ENCODE measurements around the gene DENND4C.
"Not testable (repeated sequence)": the region's sequence is repeated elsewhere in the genome, so short reads cannot be mapped to it uniquely, and the experiment has no call there.

DENND4C gene

GRCh38 chr9:19410594-19410993, 180.1 kb downstream of the DENND4C start:
- no peak overlapping the region for H3K4me3 ChIP-seq (ENCODE audit: low read depth in 1 of 2, low read length in 1 of 2)
- TF ChIP-seq, protein P1, sequence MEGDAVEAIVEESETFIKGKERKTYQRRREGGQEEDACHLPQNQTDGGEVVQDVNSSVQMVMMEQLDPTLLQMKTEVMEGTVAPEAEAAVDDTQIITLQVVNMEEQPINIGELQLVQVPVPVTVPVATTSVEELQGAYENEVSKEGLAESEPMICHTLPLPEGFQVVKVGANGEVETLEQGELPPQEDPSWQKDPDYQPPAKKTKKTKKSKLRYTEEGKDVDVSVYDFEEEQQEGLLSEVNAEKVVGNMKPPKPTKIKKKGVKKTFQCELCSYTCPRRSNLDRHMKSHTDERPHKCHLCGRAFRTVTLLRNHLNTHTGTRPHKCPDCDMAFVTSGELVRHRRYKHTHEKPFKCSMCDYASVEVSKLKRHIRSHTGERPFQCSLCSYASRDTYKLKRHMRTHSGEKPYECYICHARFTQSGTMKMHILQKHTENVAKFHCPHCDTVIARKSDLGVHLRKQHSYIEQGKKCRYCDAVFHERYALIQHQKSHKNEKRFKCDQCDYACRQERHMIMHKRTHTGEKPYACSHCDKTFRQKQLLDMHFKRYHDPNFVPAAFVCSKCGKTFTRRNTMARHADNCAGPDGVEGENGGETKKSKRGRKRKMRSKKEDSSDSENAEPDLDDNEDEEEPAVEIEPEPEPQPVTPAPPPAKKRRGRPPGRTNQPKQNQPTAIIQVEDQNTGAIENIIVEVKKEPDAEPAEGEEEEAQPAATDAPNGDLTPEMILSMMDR (IDR thresholded peaks at IDR 0.05) = no peak

DNA sequence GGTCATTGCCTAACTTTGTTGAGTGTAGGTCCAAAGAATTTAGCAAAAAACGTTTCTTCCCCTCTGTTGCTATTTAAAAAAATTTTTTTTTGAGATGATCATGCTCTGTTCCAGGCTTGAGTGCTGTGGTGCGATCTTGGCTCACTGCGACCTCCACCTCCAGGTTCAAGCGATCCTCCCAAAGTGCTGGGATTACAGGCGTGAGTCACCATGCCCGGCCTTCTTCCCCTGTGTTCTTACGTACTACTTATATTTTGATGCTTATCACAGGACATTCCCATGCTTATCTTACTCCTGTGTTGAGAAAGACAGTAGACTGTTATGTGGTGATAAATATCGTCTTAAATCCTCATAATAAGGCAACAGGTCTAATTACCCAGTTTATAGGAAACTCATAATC, 180.8 kb downstream of the DENND4C start:
- H3K4me1 ChIP-seq (ENCODE audit: control insufficient read depth in 1 of 2, insufficient read depth in 1 of 2, low read depth in 1 of 2, low read length in 1 of 2) = peaks cover 10 to 16% of the 10 kb centered on the region in 2 experiments
- peaks cover 31% of the 10 kb centered on the region for H3K27me3 ChIP-seq
- no peak overlapping the region for H3K4me3 ChIP-seq (ENCODE audit: low read depth in 1 of 2, low read length in 1 of 2)
- H3K27ac ChIP-seq = no peak overlapping the region
- TF ChIP-seq, protein P1 (IDR thresholded peaks at IDR 0.05) = no peak
- no peaks in the 10 kb centered on the region for H3K9me3 ChIP-seq
- no peaks in the 10 kb centered on the region for H3K36me3 ChIP-seq

More at GRCh38 chr9:19410594-19410993, 180.1 kb downstream of the DENND4C start:
- H3K27ac ChIP-seq = no peak overlapping the region
- peaks cover 10 to 16% of the 10 kb centered on the region in 2 experiments for H3K4me1 ChIP-seq (ENCODE audit: control insufficient read depth in 1 of 2, insufficient read depth in 1 of 2, low read depth in 1 of 2, low read length in 1 of 2)
- peaks cover 31% of the 10 kb centered on the region for H3K27me3 ChIP-seq
- no peaks in the 10 kb centered on the region for H3K9me3 ChIP-seq
- no peaks in the 10 kb centered on the region for H3K36me3 ChIP-seq

- not testable (repeated sequence) for H3K27ac ChIP-seq; H3K4me3 ChIP-seq (ENCODE audit: low read depth in 1 of 2, low read length in 1 of 2); H3K36me3 ChIP-seq; H3K9me3 ChIP-seq
- H3K4me1 ChIP-seq (ENCODE audit: control insufficient read depth in 1 of 2, insufficient read depth in 1 of 2, low read depth in 1 of 2, low read length in 1 of 2) = peaks cover 10 to 14% of the 10 kb centered on the region in 2 experiments
- H3K27me3 ChIP-seq = peaks cover 19% of the 10 kb centered on the region
Measured at GRCh38 chr9:19413456-19413855, 183.0 kb downstream of the DENND4C start.

DNA sequence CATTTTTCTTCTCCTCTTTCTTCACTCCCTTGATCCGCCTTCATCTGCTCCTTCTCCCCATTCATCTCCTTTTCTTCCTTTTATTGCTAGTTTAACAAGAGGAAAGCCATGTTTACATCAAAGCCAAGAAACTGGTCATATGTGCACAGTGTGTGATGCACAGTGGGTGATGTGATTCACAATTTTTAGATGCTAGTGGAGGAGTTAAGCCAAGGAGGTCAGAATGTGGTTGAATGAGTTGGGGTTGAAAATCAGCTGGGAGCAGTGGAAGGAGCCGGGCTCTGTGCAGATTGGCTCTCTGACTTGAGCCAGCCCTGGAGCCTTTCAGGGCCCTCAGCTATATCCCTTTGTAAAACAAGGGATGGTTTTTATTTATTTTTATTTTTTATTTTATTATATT, 185.7 kb downstream of the DENND4C start:
- TF ChIP-seq, protein P1 (IDR thresholded peaks at IDR 0.05) = no peak
- H3K36me3 ChIP-seq = no peaks in the 10 kb centered on the region

GRCh38 chr9:19420877-19421276, 190.4 kb downstream of the DENND4C start:
- H3K27me3 ChIP-seq = no peaks in the 10 kb centered on the region
- H3K4me3 ChIP-seq (ENCODE audit: low read depth in 1 of 2, low read length in 1 of 2) = no peak overlapping the region
- H3K36me3 ChIP-seq = no peaks in the 10 kb centered on the region
- no peaks in the 10 kb centered on the region for H3K9me3 ChIP-seq
- no peaks in the 10 kb centered on the region for H3K4me1 ChIP-seq (ENCODE audit: control insufficient read depth in 1 of 2, insufficient read depth in 1 of 2, low read depth in 1 of 2, low read length in 1 of 2)
- TF ChIP-seq, protein P1 (IDR thresholded peaks at IDR 0.05) = no peak
- no peak overlapping the region for H3K27ac ChIP-seq

More for the DNA sequence above, 185.7 kb downstream of the DENND4C start:
- Histone ChIP-seq H3K27ac (no peak overlapping the region), H3K9me3 (no peaks in the 10 kb centered on the region), H3K27me3 (no peaks in the 10 kb centered on the region), H3K4me3 (ENCODE audit: low read depth in 1 of 2, low read length in 1 of 2) (no peak overlapping the region), H3K4me1 (ENCODE audit: control insufficient read depth in 1 of 2, insufficient read depth in 1 of 2, low read depth in 1 of 2, low read length in 1 of 2) (no peaks in the 10 kb centered on the region)

Data from neutrophil (primary cell).